Neural progenitor cell (in vitro differentiated cells): ENCODE results near the gene FBL.

Experiments
- CTCF ChIP-seq: fragments of 200-600 bp; sonication (generic); IDR thresholded peaks from 2 replicates; pipeline ENCODE4 v1.5.1; 2017; ENCODE audit warnings: antibody characterized with exemption, mild to moderate bottlenecking
- EZH2 ChIP-seq: fragments of 200-600 bp; sonication (generic); IDR thresholded peaks from 2 replicates; pipeline ENCODE4 v1.6.1; 2017; ENCODE audit warnings: antibody characterized with exemption, mild to moderate bottlenecking, moderate library complexity

- TF ChIP-seq EZH2 (no peak), CTCF (no peak)
Measured at GRCh38 chr19:39828015-39828653, 18.0 kb downstream of the FBL start.
